Natural killer cell (primary cell): ENCODE data around the gene SPINK9. TPM values are rescaled to one million over a fixed set of nuclear protein-coding genes. Genes with fewer than 3 reads are reported as not detected.

ENCODE experiments used
- ATAC-seq, 3 donors: fragments of 150-1000 bp in 2 of 3; fragments of 200-7000 bp in 1 of 3; cut with Tn5 transposase; 1 replicate in 1 of 3; 2 replicates in 2 of 3; pipeline ENCODE4 v1.10.0; 2021; ENCODE audit warnings: mild to moderate bottlenecking in 2 of 3, moderate library complexity in 2 of 3
- DNase-seq, 2 donors: peaks; one replicate each; pipeline versions ENCODE4 v3.0.0 to v3.0.0-alpha.2; 2013 to 2021; ENCODE audit warnings: mixed read lengths in 1 of 2
- H3K27ac ChIP-seq: one replicate; pipeline ENCODE4 v1.5.1; 2013; ENCODE audit warnings: mild to moderate bottlenecking, low read length
- H3K27me3 ChIP-seq: one replicate; pipeline ENCODE4 v1.6.1; 2013; ENCODE audit warnings: low read length; ENCODE audit not compliant: control insufficient read depth, insufficient read depth
- H3K36me3 ChIP-seq: one replicate; pipeline ENCODE4 v1.6.1; 2013; ENCODE audit warnings: low read length; ENCODE audit not compliant: control insufficient read depth, insufficient read depth
- H3K4me1 ChIP-seq: one replicate; pipeline ENCODE4 v1.6.1; 2013; ENCODE audit warnings: low read length; ENCODE audit not compliant: control insufficient read depth, insufficient read depth
- H3K4me3 ChIP-seq: one replicate; pipeline ENCODE4 v1.5.1; 2013; ENCODE audit warnings: low read length
- H3K9me3 ChIP-seq: one replicate; pipeline ENCODE4 v1.6.1; 2013; ENCODE audit warnings: low read length; ENCODE audit not compliant: control insufficient read depth, insufficient read depth
- H3K27ac Mint-ChIP-seq, 2 donors: one replicate each; pipeline ENCODE4 v1.8.0; 2022; ENCODE audit warnings: mild to moderate bottlenecking in 2 of 2, mixed read lengths in 2 of 2, moderate library complexity in 1 of 2
- H3K27me3 Mint-ChIP-seq, 2 donors: one replicate each; pipeline ENCODE4 v1.8.0; 2022; ENCODE audit warnings: low read depth in 2 of 2, mixed read lengths in 2 of 2
- H3K36me3 Mint-ChIP-seq: one replicate; pipeline ENCODE4 v1.8.0; 2022; ENCODE audit warnings: mixed read lengths
- H3K4me1 Mint-ChIP-seq, 2 donors: one replicate each; pipeline ENCODE4 v1.8.0; 2022; ENCODE audit warnings: mixed read lengths in 2 of 2
- H3K4me3 Mint-ChIP-seq: one replicate; pipeline ENCODE4 v1.8.0; 2022; ENCODE audit warnings: mild to moderate bottlenecking, moderate library complexity, mixed read lengths
- H3K9me3 Mint-ChIP-seq, 2 donors: one replicate each; pipeline ENCODE4 v1.8.0; 2022; ENCODE audit warnings: mixed read lengths in 2 of 2
- WGBS: methylation state at CpG from one replicate; pipeline ENCODE4 v1.1.7; 2013; ENCODE audit warnings: missing lambda C conversion rate; ENCODE audit not compliant: insufficient coverage; 5-methylcytosine and 5-hydroxymethylcytosine counted together
- intact Hi-C: fragments of 100-400 bp; cut with micrococcal nuclease; formaldehyde crosslinking; loops from one replicate; pipeline ENCODE4 v1.14.2; 2022
- total RNA-seq, 4 donors: library from RNA; stranded (reverse); fragments of 120-200 nt in 1 of 4; gene quantifications; one replicate each; pipeline versions ENCODE4 v1.2.3 to v1.2.4, GENCODE V29; 2013 to 2022
- TF ChIP-seq, protein P1 (sequence below): fragments of 200-600 bp; IDR thresholded peaks from one replicate; pipeline ENCODE4 v1.8.0; 2022; ENCODE audit warnings: antibody characterized with exemption

SPINK9 gene
- total RNA-seq, 3 donors from 2014 or later (not counting 1 experiment from before 2014, with no cell fraction given) = not detected

DNA sequence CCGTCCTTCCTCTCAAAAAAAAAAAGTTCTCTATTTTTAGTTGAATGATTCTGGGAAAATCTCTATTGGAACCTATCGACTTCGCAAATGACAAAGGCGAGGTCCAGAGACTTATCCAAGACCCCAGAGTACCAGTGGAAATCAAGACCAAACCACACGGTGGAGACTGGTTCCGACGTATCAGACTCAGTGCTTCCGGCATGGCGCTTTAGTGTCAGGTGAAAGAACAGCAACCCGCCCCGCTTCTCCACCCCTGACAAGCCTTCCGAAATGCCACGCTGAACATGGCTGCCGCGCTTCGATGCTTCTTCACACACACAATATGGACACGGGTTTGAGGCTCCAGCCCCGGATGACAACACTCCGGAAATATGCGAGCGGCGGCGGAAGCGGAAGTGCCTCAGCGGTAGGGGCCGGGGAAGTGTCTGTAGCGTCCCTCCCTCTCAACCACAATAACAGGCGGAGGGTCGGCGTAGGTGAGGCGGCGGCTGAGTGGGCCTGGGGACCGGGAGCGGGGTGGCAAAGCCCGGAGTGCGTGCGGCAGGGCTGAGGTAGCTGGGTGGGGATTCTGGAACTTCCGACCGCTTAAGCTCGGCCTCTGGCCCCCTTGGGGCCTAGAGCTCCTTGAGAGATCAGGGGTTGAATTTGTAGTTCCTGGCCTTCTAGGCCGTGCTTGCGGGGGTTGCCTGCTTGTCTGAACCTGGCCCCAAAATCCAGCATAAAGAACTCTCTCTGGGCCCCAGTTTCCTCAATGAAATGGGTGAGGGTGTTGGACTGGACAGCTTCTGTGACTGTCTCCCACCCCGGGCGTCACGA, 48.4 kb downstream of the SPINK9 start, which contains the start of gene FBXO38:
Gene FBXO38 (plus strand): TSS at position 395 of the 816 bp plus-strand sequence. CDS start 10,819 bp downstream, outside the sequence.
- Histone ChIP-seq H3K27me3 (no peaks in the 10 kb centered on the region), H3K27ac (peak within 1 kb of the TSS; percentile 97), H3K36me3 (peaks cover 2% of the 10 kb centered on the region), H3K4me3 (peak within 1 kb of the TSS; percentile 93), H3K4me1 (peaks cover 8% of the 10 kb centered on the region), H3K9me3 (no peaks in the 10 kb centered on the region)
- peak; percentile 95 to 99 for DNase-seq
- Mint-ChIP-seq H3K4me3 (peak within 1 kb of the TSS; percentile 90), H3K27ac (peak within 1 kb of the TSS; percentile 95 to 96), H3K4me1 (peaks cover 42 to 52% of the 10 kb centered on the region in 2 donors), H3K9me3 (no peaks in the 10 kb centered on the region), H3K36me3 (no peaks in the 10 kb centered on the region), H3K27me3 (peaks cover 0 to 3% of the 10 kb centered on the region in 2 donors)
- TF ChIP-seq, protein P1, sequence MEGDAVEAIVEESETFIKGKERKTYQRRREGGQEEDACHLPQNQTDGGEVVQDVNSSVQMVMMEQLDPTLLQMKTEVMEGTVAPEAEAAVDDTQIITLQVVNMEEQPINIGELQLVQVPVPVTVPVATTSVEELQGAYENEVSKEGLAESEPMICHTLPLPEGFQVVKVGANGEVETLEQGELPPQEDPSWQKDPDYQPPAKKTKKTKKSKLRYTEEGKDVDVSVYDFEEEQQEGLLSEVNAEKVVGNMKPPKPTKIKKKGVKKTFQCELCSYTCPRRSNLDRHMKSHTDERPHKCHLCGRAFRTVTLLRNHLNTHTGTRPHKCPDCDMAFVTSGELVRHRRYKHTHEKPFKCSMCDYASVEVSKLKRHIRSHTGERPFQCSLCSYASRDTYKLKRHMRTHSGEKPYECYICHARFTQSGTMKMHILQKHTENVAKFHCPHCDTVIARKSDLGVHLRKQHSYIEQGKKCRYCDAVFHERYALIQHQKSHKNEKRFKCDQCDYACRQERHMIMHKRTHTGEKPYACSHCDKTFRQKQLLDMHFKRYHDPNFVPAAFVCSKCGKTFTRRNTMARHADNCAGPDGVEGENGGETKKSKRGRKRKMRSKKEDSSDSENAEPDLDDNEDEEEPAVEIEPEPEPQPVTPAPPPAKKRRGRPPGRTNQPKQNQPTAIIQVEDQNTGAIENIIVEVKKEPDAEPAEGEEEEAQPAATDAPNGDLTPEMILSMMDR = no peak
- WGBS = under 1% methylated on average over 44 of the region's 45 CpGs
- intact Hi-C loops = loop anchor here (5.0 kb wide), 1 partner anchor 964 kb away; the partner anchor contains the start of gene GRPEL2
- ATAC-seq = peak; percentile 91 to 97 (median 92)

DNA sequence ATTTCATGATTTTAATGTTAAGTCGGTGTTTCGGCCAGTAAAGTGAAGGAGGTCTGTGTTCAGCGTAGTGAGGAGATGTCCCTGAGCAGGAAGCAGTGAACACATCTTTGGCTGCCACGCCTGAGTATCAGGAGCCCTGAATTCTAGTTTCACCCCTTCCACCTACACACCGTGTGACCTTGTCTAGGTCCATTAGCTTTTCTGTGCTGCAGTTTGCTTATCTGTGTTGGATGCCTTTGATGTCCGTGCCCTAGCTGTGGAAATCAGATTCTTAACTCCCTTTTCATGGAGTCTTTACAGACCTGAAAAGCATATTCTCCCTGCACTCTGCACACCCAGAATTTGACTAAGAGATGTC, 49.0 kb downstream of the SPINK9 start:
- H3K27me3 Mint-ChIP-seq = peaks cover 0 to 3% of the 10 kb centered on the region in 2 donors
- H3K4me1 Mint-ChIP-seq = peaks cover 44 to 56% of the 10 kb centered on the region in 2 donors
- TF ChIP-seq, protein P1 = no peak
- peak overlapping the region; percentile 93 for H3K4me3 ChIP-seq
- H3K27ac ChIP-seq = peak overlapping the region; percentile 97
- H3K27ac Mint-ChIP-seq = peak overlapping the region; percentile 95 to 96
- no peaks in the 10 kb centered on the region for H3K36me3 Mint-ChIP-seq
- H3K36me3 ChIP-seq = peaks cover 4% of the 10 kb centered on the region
- intact Hi-C loops = loop anchor here (5.0 kb wide), 1 partner anchor 963 kb away; the partner anchor contains the start of gene GRPEL2
- ATAC-seq = peak in 2 of 3 donors; percentile 3 to 11
- H3K9me3 Mint-ChIP-seq = no peaks in the 10 kb centered on the region
- no peaks in the 10 kb centered on the region for H3K27me3 ChIP-seq
- peaks cover 8% of the 10 kb centered on the region for H3K4me1 ChIP-seq
- peak overlapping the region; percentile 90 for H3K4me3 Mint-ChIP-seq
- 3% methylated on average over 5 of the region's 6 CpGs for WGBS
- no peaks in the 10 kb centered on the region for H3K9me3 ChIP-seq
- DNase-seq = no peak

DNA sequence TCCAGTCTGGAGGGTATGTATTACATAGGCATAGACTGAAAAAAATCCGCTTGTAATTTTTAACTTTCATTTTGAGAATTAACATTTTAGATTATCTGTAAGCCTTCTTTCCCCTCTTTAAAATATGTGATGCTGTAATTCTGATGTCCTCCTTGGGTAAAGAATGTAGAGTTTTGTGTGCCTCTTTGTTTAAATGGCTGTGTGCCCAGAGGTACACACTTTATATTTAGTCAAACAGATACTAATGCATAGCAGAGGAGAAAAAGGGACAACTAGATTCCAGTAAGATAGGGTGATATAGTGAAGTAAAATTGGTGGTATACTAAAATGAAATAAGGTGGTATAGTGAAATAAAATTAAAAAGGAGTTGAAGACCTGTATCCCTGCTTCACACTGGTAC, 49.7 kb downstream of the SPINK9 start:
- DNase-seq = no peak
- Histone ChIP-seq H3K27ac (peak overlapping the region; percentile 97), H3K4me3 (no peak overlapping the region), H3K9me3 (no peaks in the 10 kb centered on the region), H3K36me3 (peaks cover 4% of the 10 kb centered on the region), H3K27me3 (no peaks in the 10 kb centered on the region), H3K4me1 (peaks cover 8% of the 10 kb centered on the region)
- H3K9me3 Mint-ChIP-seq = no peaks in the 10 kb centered on the region
- no peak for ATAC-seq
- peak overlapping the region; percentile 90 for H3K4me3 Mint-ChIP-seq
- H3K36me3 Mint-ChIP-seq = no peaks in the 10 kb centered on the region
- peak overlapping the region; percentile 95 to 96 for H3K27ac Mint-ChIP-seq
- WGBS = no CpG with 5 or more reads among the region's 1 CpG
- peaks cover 44 to 56% of the 10 kb centered on the region in 2 donors for H3K4me1 Mint-ChIP-seq
- H3K27me3 Mint-ChIP-seq = peaks cover 0 to 3% of the 10 kb centered on the region in 2 donors
- intact Hi-C loops = no loop called here
- TF ChIP-seq, protein P1 = no peak
